GM23338 (cell line): Measurements from ENCODE around the gene SLX4IP.

ENCODE experiments used
- CREB1 ChIP-seq: fragments of 250-450 bp; sonication (Bioruptor Pico); IDR thresholded peaks from 2 replicates; pipeline ENCODE4 v1.5.0; 2020; ENCODE audit warnings: low read depth, mild to moderate bottlenecking, moderate library complexity
- CTCF ChIP-seq, 2 experiments: fragments of 200-600 bp in 1 of 2; sonication (generic) in 1 of 2; conservative IDR thresholded peaks; 2 replicates each; pipeline versions ENCODE4 v1.5.1 to v1.6.1; 2016 to 2017; ENCODE audit warnings: antibody characterized with exemption in 2 of 2, low read depth in 2 of 2, mild to moderate bottlenecking in 2 of 2, moderate library complexity in 1 of 2
- EZH2 ChIP-seq: fragments of 200-600 bp; sonication (generic); IDR thresholded peaks from one replicate; pipeline ENCODE4 v1.8.0; 2017; ENCODE audit warnings: antibody characterized with exemption, mild to moderate bottlenecking, low read depth; ENCODE audit not compliant: unreplicated experiment
- TF ChIP-seq, protein P1 (sequence below): IDR thresholded peaks from one replicate; pipeline ENCODE4 v1.6.1; 2018; ENCODE audit warnings: antibody characterized with exemption; ENCODE audit not compliant: unreplicated experiment

GRCh38 chr20:10665027-10665561, 230.0 kb downstream of the SLX4IP start:
- TF ChIP-seq CTCF (conservative IDR thresholded peaks at IDR 0.05; ENCODE audit: low read depth in 2 of 2) = no peak
- no peak for TF ChIP-seq CREB1 (CRISPR knock-in tag)
- TF ChIP-seq, protein P1, sequence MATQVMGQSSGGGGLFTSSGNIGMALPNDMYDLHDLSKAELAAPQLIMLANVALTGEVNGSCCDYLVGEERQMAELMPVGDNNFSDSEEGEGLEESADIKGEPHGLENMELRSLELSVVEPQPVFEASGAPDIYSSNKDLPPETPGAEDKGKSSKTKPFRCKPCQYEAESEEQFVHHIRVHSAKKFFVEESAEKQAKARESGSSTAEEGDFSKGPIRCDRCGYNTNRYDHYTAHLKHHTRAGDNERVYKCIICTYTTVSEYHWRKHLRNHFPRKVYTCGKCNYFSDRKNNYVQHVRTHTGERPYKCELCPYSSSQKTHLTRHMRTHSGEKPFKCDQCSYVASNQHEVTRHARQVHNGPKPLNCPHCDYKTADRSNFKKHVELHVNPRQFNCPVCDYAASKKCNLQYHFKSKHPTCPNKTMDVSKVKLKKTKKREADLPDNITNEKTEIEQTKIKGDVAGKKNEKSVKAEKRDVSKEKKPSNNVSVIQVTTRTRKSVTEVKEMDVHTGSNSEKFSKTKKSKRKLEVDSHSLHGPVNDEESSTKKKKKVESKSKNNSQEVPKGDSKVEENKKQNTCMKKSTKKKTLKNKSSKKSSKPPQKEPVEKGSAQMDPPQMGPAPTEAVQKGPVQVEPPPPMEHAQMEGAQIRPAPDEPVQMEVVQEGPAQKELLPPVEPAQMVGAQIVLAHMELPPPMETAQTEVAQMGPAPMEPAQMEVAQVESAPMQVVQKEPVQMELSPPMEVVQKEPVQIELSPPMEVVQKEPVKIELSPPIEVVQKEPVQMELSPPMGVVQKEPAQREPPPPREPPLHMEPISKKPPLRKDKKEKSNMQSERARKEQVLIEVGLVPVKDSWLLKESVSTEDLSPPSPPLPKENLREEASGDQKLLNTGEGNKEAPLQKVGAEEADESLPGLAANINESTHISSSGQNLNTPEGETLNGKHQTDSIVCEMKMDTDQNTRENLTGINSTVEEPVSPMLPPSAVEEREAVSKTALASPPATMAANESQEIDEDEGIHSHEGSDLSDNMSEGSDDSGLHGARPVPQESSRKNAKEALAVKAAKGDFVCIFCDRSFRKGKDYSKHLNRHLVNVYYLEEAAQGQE = no peak
- TF ChIP-seq EZH2 = no peak
